K562 (cell line): ENCODE data around the gene UTP20. TPM values are rescaled to one million over a fixed set of nuclear protein-coding genes. Genes with fewer than 3 reads are reported as not detected.
A peak's percentile ranks its signal among the peaks of the same experiment; 100 is the strongest.

Experiments used
- CEBPG ChIP-seq, 3 experiments: fragments of 200-800 bp in 1 of 3; sonication (Bioruptor generic) in 1 of 3; sonication (generic) in 1 of 3; formaldehyde crosslinking in 1 of 3; IDR thresholded peaks in 2 of 3; conservative IDR thresholded peaks in 1 of 3; 2 replicates each; pipeline versions ENCODE4 v1.6.1 to v1.8.0; 2016 to 2022; ENCODE audit warnings: missing compliant biosample characterization in 2 of 3, missing genetic modification characterization in 2 of 3, mild to moderate bottlenecking in 1 of 3, missing genetic modification reagents in 1 of 3
- ERF ChIP-seq: fragments of 450-650 bp; formaldehyde crosslinking; IDR thresholded peaks from 2 replicates; pipeline ENCODE4 v1.4.0; 2020; ENCODE audit warnings: mild to moderate bottlenecking, mixed read lengths
- FOXM1 ChIP-seq, 2 experiments: fragments of 450-650 bp in 1 of 2; sonication (generic) in 1 of 2; formaldehyde crosslinking in 1 of 2; IDR thresholded peaks; 2 replicates each; pipeline versions ENCODE4 v1.6.1 to v1.9.0; 2017 to 2022; ENCODE audit warnings: low read depth in 2 of 2, mild to moderate bottlenecking in 2 of 2, missing genetic modification reagents in 1 of 2, moderate library complexity in 1 of 2
- GATAD2A ChIP-seq: fragments of 450-650 bp; IDR thresholded peaks from 2 replicates; pipeline ENCODE4 v1.6.1; 2017
- GTF2E2 ChIP-seq: fragments of 200-800 bp; sonication (Bioruptor generic); IDR thresholded peaks from 2 replicates; pipeline ENCODE4 v1.6.1; 2016; ENCODE audit warnings: missing genetic modification characterization, missing compliant biosample characterization
- HMGN3 ChIP-seq: IDR thresholded peaks from 2 replicates; pipeline ENCODE4 v1.6.1; 2011; ENCODE audit warnings: borderline replicate concordance, low read depth, mild to moderate bottlenecking, mixed read lengths, low read length; ENCODE audit not compliant: insufficient read length; ENCODE audit errors: extremely low read depth
- MEIS2 ChIP-seq: fragments of 450-650 bp; IDR thresholded peaks from 2 replicates; pipeline ENCODE4 v1.6.1; 2014; ENCODE audit warnings: mild to moderate bottlenecking; ENCODE audit not compliant: partially characterized antibody
- NFIC ChIP-seq: fragments of 450-650 bp; IDR thresholded peaks from 2 replicates; pipeline ENCODE4 v1.6.1; 2017; ENCODE audit warnings: mild to moderate bottlenecking, inconsistent platforms
- NR2F6 ChIP-seq: fragments of 450-650 bp; formaldehyde crosslinking; IDR thresholded peaks from 2 replicates; pipeline ENCODE4 v1.4.0; 2020; ENCODE audit warnings: mild to moderate bottlenecking
- POLR2B ChIP-seq: fragments of 450-650 bp; IDR thresholded peaks from 2 replicates; pipeline ENCODE4 v1.6.1; 2018; ENCODE audit warnings: low read depth; ENCODE audit not compliant: partially characterized antibody
- POLR2H ChIP-seq: IDR thresholded peaks from 2 replicates; pipeline ENCODE4 v1.6.1; 2016; ENCODE audit warnings: missing genetic modification characterization, low read depth, mild to moderate bottlenecking, control low read depth, missing compliant biosample characterization, moderate library complexity
- RB1 ChIP-seq: fragments of 450-650 bp; IDR thresholded peaks from 2 replicates; pipeline ENCODE4 v1.6.1; 2017; ENCODE audit warnings: low read depth, mild to moderate bottlenecking
- SMAD4 ChIP-seq: fragments of 250-450 bp; sonication (Bioruptor Pico); conservative IDR thresholded peaks from 2 replicates; pipeline ENCODE4 v1.8.0; 2021; ENCODE audit warnings: inconsistent platforms, mild to moderate bottlenecking, moderate library complexity
- SOX6 ChIP-seq: fragments of 450-650 bp; IDR thresholded peaks from 2 replicates; pipeline ENCODE4 v1.6.1; 2014; ENCODE audit warnings: mild to moderate bottlenecking
- TAF7 ChIP-seq: fragments of 450-650 bp; IDR thresholded peaks from 2 replicates; pipeline ENCODE4 v1.6.1; 2016; ENCODE audit warnings: missing genetic modification characterization, missing compliant biosample characterization
- XRCC5 ChIP-seq: fragments of 200-400 bp; formaldehyde crosslinking; IDR thresholded peaks from 2 replicates; pipeline ENCODE4 v1.6.1; 2017; ENCODE audit warnings: low read depth, mild to moderate bottlenecking, low read length
- ZC3H11A ChIP-seq: IDR thresholded peaks from 2 replicates; pipeline ENCODE4 v1.6.1; 2012; ENCODE audit warnings: low read depth, low read length, improper control_type of control experiment
- ZFPM2 ChIP-seq: fragments of 250-450 bp; sonication (Bioruptor Pico); IDR thresholded peaks from 2 replicates; pipeline ENCODE4 v1.5.1; 2022; ENCODE audit warnings: mild to moderate bottlenecking
- ZKSCAN1 ChIP-seq: fragments of 150-350 bp; IDR thresholded peaks from 2 replicates; pipeline ENCODE4 v1.6.1; 2016; ENCODE audit warnings: low read depth, low read length
- ZNF140 ChIP-seq: fragments of 250-450 bp; sonication (Bioruptor Pico); IDR thresholded peaks from 2 replicates; pipeline ENCODE4 v1.8.0; 2021; ENCODE audit warnings: moderate library complexity, mild to moderate bottlenecking, inconsistent platforms
- ZNF143 ChIP-seq: sonication (generic); formaldehyde crosslinking; IDR thresholded peaks from 2 replicates; pipeline ENCODE4 v1.9.0; 2022; ENCODE audit warnings: mild to moderate bottlenecking, missing genetic modification reagents
- ZNF561 ChIP-seq: fragments of 450-650 bp; formaldehyde crosslinking; conservative IDR thresholded peaks from 2 replicates; pipeline ENCODE4 v1.4.0; 2020; ENCODE audit warnings: mild to moderate bottlenecking, moderate library complexity
- ZNF586 ChIP-seq: fragments of 450-650 bp; formaldehyde crosslinking; conservative IDR thresholded peaks from 2 replicates; pipeline ENCODE4 v1.4.0; 2020; ENCODE audit warnings: mild to moderate bottlenecking, moderate library complexity
- polyA plus RNA-seq, 8 experiments: library from polyadenylated mRNA; depleted of rRNA in 4 of 8; stranded (reverse) in 5 of 8; unstranded in 3 of 8; fragments of >200 nt; fragmentation: Nextera tagmentation in 2 of 8; fragmentation: Illumina TruSeq in 1 of 8; extraction: Ambion mirVana in 2 of 8; extraction: Trizol in 1 of 8; gene quantifications; 2 replicates each; pipeline versions ENCODE4 v1.2.1 to v1.2.3, GENCODE V29; 2011 to 2014; ENCODE audit warnings: inconsistent platforms in 1 of 8, missing spikeins in 1 of 8
- total RNA-seq, 7 experiments: library from RNA; depleted of rRNA in 6 of 7; stranded (reverse); fragments of >200 nt in 6 of 7; fragmentation: Illumina TruSeq in 2 of 7; extraction: Trizol in 2 of 7; gene quantifications; 2 replicates each; pipeline versions ENCODE4 v1.2.1 to v1.2.3, GENCODE V29; 2011 to 2021; ENCODE audit warnings: low replicate concordance in 1 of 7
- TF ChIP-seq, protein P1 (sequence below): conservative IDR thresholded peaks from 2 replicates; pipeline ENCODE4 v1.6.1; 2011; ENCODE audit warnings: low read depth, mild to moderate bottlenecking, low read length; ENCODE audit not compliant: control insufficient read depth
- TF ChIP-seq, protein P2 (sequence below): fragments of 200-800 bp; sonication (Bioruptor generic); IDR thresholded peaks from 2 replicates; pipeline ENCODE4 v1.6.1; 2017; ENCODE audit warnings: missing genetic modification characterization, missing compliant biosample characterization

UTP20 gene
- total and polyA plus RNA-seq, 9 of the 15 experiments (the other 6 are each of a cell fraction or from before 2014, with no cell fraction given), result 4.3 to 41.3 (median 20.7) TPM

DNA sequence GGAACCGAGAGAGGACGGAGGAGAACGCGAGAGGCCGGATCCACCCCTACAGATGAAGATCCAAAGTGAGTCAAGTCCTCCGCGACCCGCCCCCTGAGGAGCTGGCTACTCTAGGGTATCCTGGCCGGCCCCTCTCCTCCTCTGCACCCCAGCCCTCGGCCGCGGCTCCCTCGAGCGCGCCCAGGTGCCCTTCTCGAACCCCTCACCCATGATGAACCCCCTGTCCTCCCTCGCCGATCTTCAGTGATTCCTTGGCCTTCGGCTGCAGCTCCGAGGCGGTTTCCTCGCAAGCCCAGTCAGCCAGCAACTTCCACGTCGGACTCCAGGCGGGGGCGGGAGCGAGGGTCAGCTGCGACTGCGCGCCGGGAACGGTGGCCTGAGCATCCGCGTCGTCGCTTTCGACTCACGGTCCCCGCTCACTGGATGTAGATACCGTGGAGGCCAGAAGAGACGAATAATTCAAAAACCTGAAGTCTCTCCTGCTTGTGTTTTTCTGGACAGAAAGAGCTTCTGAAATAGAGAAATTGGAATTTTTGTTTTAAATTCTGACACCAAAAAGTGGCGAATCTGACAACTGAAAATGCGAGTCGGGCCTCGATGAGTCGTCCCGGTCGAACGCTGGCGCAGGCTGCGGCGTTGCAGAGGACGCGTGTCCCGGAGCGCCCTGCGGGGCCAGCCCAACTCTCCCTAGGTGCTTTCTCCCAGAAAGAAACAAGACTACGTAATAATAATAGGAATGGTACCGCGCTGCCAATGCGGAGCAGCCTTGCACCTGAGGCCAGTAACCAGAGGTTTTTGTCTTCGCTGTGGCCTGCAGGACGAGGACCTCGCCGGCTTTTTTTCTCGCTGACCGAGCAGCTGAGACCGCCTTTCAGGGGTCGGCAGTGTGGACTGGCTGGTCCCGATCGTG, 127.8 kb downstream of the UTP20 start, which contains the start of gene ARL1 (continued):
- TF ChIP-seq ZKSCAN1 (no peak), XRCC5 (peak; percentile 86), FOXM1 (IDR thresholded peaks at IDR 0.05; ENCODE audit: low read depth) (peak; percentile 9; the same call in 1 of the 2 replicates), FOXM1 (CRISPR knock-in tag; IDR thresholded peaks at IDR 0.05; ENCODE audit: low read depth) (no peak), NR2F6 (CRISPR knock-in tag) (no peak), HMGN3 (peak; percentile 35), ERF (CRISPR knock-in tag) (no peak), ZNF561 (no peak), CEBPG (CRISPR knock-in tag; IDR thresholded peaks at IDR 0.05) (no peak), CEBPG (tag; conservative IDR thresholded peaks at IDR 0.05 in 1 of 2, IDR thresholded peaks at IDR 0.05 in 1 of 2) (no peak), TAF7 (peak; percentile 88), GATAD2A (no peak), ZNF586 (CRISPR knock-in tag) (no peak), RB1 (peak; percentile 57; the same call in 1 of the 2 replicates), SMAD4 (CRISPR knock-in tag) (peak; percentile 62; the same call in 1 of the 2 replicates), SOX6 (peak; percentile 93), NFIC (peak; percentile 82), ZNF140 (CRISPR knock-in tag) (no peak), GTF2E2 (peak; percentile 92), MEIS2 (peak; percentile 45), POLR2B (peak; percentile 89), POLR2H (tag) (peak; percentile 84), ZNF143 (CRISPR knock-in tag) (no peak), ZFPM2 (CRISPR knock-in tag) (no peak), ZC3H11A (0 out of 2 replicates have a peak, but pooled peaks have one; percentile 78)
- TF ChIP-seq, protein P1, sequence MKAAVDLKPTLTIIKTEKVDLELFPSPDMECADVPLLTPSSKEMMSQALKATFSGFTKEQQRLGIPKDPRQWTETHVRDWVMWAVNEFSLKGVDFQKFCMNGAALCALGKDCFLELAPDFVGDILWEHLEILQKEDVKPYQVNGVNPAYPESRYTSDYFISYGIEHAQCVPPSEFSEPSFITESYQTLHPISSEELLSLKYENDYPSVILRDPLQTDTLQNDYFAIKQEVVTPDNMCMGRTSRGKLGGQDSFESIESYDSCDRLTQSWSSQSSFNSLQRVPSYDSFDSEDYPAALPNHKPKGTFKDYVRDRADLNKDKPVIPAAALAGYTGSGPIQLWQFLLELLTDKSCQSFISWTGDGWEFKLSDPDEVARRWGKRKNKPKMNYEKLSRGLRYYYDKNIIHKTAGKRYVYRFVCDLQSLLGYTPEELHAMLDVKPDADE, result peak; percentile 42
- TF ChIP-seq, protein P2, sequence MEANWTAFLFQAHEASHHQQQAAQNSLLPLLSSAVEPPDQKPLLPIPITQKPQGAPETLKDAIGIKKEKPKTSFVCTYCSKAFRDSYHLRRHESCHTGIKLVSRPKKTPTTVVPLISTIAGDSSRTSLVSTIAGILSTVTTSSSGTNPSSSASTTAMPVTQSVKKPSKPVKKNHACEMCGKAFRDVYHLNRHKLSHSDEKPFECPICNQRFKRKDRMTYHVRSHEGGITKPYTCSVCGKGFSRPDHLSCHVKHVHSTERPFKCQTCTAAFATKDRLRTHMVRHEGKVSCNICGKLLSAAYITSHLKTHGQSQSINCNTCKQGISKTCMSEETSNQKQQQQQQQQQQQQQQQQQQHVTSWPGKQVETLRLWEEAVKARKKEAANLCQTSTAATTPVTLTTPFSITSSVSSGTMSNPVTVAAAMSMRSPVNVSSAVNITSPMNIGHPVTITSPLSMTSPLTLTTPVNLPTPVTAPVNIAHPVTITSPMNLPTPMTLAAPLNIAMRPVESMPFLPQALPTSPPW (CRISPR knock-in tag), result peak; percentile 80
